A673 (cell line): ENCODE results near the gene ZDHHC7.

ENCODE experiments used
- EZH2 ChIP-seq: fragments of 200-600 bp; sonication (generic); IDR thresholded peaks from 2 replicates; pipeline ENCODE4 v1.6.1; 2017; ENCODE audit warnings: borderline replicate concordance, low read depth, mild to moderate bottlenecking, mixed read lengths, antibody characterized with exemption, low read length; ENCODE audit not compliant: poor library complexity, severe bottlenecking
- TF ChIP-seq, protein P1 (sequence below): fragments of 300-800, 200-600 bp; sonication (generic); conservative IDR thresholded peaks from 2 replicates; pipeline ENCODE4 v1.5.1; 2017; ENCODE audit warnings: low read depth, mild to moderate bottlenecking, antibody characterized with exemption, low read length, moderate library complexity, mixed read lengths

DNA sequence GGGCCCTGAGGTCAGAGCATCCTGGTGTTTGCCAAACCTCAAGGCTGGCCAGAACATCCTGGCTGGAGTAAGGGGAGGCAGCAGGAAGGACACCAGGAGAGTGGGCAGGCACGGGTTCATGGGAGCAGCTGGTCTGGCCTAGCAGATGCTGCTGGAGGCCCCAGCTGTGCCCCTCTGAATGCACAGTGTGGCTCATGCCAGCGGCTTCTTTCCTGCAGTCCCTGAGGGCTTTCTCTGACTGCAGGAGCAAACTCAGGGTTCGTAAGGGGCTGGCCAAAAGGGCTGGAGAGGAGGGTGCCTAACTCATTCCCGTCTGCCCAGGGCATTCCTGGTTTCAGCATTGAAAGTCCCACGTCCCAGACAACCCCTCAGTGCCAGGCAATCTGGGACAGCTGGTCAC, 78.7 kb downstream of the ZDHHC7 start:
- TF ChIP-seq, protein P1, sequence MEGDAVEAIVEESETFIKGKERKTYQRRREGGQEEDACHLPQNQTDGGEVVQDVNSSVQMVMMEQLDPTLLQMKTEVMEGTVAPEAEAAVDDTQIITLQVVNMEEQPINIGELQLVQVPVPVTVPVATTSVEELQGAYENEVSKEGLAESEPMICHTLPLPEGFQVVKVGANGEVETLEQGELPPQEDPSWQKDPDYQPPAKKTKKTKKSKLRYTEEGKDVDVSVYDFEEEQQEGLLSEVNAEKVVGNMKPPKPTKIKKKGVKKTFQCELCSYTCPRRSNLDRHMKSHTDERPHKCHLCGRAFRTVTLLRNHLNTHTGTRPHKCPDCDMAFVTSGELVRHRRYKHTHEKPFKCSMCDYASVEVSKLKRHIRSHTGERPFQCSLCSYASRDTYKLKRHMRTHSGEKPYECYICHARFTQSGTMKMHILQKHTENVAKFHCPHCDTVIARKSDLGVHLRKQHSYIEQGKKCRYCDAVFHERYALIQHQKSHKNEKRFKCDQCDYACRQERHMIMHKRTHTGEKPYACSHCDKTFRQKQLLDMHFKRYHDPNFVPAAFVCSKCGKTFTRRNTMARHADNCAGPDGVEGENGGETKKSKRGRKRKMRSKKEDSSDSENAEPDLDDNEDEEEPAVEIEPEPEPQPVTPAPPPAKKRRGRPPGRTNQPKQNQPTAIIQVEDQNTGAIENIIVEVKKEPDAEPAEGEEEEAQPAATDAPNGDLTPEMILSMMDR, result no peak
- no peak for TF ChIP-seq EZH2
